Erythroblast (primary cell): ENCODE results near the gene ATRAID.

Experiments
- DNase-seq, 2 experiments: peaks; one replicate each; lab custom pipeline; 2025; lab: John Stamatoyannopoulos, UW
- GATA1 ChIP-seq: IDR thresholded peaks from 2 replicates; pipeline ENCODE4 v1.6.1; 2011; ENCODE audit warnings: low read depth, mild to moderate bottlenecking, control low read depth, low read length, moderate library complexity
- POLR2A ChIP-seq: IDR thresholded peaks from 2 replicates; pipeline ENCODE4 v1.6.1; 2011; ENCODE audit warnings: mild to moderate bottlenecking, low read length

Gene ATRAID

GRCh38 chr2:27261926-27262298 lies 50.1 kb downstream of the ATRAID start:
- no peak for DNase-seq

GRCh38 chr2:27262379-27263286 lies 50.8 kb downstream of the ATRAID start, which contains the start of gene SLC30A3:
Gene SLC30A3, minus strand, starts transcription at chr2:27263047. Its CDS starts 141 bp downstream, at chr2:27262906.
- DNase-seq, result peak; percentile 66 to 78
- TF ChIP-seq GATA1 (no peak), POLR2A (no peak)

More at GRCh38 chr2:27261926-27262298, 50.1 kb downstream of the ATRAID start:
- TF ChIP-seq GATA1 (no peak), POLR2A (no peak)

- DNase-seq, result no peak
- no peak for TF ChIP-seq GATA1
- no peak for TF ChIP-seq POLR2A
Observed at GRCh38 chr2:27263287-27264252, 51.7 kb downstream of the ATRAID start.

- TF ChIP-seq GATA1 (no peak), POLR2A (no peak)
- no peak for DNase-seq
Observed at GRCh38 chr2:27264253-27264752, 52.5 kb downstream of the ATRAID start.

- TF ChIP-seq GATA1 (no peak), POLR2A (no peak)
- DNase-seq, result peak; percentile 51 to 62
Observed at GRCh38 chr2:27264753-27265535, 53.1 kb downstream of the ATRAID start.

- no peak for DNase-seq
- TF ChIP-seq POLR2A (no peak), GATA1 (no peak)
Observed at GRCh38 chr2:27265536-27265870, 53.7 kb downstream of the ATRAID start.
